ENCODE data around the gene ENDOV.
A peak's percentile ranks its signal among the peaks of the same experiment; 100 is the strongest.

ENDOV gene

DNA sequence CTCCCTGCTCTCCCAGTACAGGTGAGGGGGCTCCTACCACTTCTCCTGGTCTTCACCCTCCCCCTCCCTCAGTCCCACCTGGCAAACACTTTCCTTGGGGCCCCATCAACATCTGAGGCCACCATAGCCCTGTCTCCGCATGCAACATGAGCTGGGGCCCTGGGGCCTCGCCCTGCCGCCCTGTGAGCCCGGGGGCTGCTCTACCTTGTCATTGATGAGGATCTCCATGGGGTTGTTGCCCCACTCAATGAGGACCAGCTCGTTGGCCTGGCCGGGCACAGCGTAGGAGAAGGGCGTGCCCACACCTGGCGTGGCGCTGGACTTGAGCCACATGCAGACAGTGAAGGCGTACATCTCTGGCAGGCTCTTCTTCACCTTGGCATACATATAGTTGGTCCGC lies 58.0 kb downstream of the ENDOV start:
- DNase-seq: no peak

DNA sequence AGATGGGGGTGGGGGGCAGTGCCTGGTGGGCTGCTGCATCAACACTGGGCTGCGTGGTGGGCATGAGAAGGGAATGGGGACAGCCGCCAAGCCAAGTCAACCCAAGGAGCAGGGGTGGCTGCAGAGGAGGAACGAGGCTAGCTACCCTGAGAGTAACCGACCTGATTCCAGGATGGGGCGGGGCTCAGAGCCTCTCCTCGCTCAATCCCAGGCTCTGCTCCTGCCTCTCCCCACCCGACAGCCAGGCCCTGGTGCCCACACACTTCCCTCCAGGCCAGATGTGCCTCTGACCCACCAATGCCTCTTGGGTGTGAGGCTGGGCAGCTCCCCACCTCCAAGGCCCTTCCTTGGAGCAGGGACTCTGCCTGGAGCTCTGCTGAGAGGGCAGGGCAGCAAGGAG lies 58.7 kb downstream of the ENDOV start:
- DNase-seq: no peak

DNA sequence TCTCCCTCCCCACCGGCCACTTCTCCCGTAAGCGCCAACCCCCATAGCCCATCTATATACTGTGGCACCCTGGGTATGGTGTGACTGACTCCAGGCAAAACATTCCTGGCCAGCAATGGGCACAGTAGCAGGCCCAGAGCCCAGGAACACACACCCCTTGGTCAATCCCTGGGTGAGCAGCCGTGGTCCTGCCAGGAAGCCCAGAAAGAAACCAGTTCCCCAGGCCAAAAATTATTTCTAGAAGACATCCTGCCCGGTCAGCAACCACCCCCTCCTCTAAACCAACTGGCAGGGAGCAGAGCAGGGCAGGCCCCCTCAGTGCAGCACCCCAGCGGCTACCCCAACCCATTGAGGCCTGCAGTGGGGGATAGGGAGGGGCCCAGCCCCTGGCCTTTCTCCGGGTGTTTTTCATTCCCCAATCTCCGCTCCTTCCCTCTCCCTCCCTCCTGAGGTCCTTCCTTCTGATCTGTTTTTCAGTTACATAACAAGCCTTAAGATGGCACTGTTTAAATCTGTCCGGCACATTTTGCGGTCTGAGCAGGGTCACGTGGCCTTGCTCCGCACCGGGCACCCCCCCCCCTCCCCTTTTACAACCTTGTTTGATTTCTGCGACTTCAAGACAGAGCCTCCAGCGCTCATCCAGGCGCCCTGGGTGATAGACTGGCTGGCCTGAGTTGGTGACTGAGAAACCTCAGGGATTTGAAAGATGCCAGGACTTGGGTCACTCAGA lies 59.4 kb downstream of the ENDOV start:
- peak; percentile 68 for DNase-seq

DNA sequence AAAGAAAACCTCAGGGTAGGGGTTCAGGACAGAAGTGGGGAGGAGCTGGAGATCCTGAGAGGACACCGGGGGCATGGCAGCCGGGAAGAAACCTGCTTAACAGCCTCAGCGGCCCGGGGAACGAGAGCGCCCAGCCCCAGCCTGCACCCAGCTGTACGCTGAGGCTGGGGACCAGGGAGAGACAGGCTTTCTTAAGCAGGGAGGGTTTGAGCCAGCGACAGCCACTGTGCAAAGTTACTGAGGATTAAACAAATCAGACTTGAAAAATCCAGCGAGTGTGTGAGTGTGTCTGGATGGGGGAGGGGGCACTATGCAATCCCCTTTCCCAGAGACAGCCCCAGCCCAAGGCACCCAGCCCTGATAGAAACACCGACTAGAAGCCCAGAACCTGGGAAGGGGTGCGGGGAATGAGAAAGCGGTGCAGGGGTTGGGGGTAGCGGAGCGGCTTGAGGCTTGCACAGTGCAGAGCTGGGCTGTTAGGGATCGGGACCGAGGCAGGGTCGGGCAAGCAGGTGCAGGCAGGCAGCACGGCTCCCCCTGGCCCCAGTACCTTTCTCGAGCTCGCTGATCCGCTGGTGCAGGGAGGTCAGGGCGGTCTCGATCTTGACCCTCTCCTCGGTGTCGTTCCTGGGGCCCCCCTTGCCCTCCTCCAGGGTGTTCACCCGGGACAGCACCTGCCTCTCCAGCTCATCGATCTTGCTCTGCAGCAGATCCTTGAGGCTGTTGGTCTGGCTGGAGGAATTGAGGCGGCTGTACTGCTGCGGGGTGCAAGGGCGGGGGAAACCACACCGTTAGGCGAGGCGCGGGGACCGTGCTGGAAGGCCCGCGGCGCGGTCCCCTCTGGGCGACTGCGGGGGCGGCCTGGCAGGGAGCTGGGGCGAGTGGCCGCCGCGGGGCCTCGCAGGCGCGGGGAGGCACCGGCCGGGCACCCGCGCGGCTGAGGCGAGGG lies 60.3 kb downstream of the ENDOV start:
- no peak for DNase-seq

DNA sequence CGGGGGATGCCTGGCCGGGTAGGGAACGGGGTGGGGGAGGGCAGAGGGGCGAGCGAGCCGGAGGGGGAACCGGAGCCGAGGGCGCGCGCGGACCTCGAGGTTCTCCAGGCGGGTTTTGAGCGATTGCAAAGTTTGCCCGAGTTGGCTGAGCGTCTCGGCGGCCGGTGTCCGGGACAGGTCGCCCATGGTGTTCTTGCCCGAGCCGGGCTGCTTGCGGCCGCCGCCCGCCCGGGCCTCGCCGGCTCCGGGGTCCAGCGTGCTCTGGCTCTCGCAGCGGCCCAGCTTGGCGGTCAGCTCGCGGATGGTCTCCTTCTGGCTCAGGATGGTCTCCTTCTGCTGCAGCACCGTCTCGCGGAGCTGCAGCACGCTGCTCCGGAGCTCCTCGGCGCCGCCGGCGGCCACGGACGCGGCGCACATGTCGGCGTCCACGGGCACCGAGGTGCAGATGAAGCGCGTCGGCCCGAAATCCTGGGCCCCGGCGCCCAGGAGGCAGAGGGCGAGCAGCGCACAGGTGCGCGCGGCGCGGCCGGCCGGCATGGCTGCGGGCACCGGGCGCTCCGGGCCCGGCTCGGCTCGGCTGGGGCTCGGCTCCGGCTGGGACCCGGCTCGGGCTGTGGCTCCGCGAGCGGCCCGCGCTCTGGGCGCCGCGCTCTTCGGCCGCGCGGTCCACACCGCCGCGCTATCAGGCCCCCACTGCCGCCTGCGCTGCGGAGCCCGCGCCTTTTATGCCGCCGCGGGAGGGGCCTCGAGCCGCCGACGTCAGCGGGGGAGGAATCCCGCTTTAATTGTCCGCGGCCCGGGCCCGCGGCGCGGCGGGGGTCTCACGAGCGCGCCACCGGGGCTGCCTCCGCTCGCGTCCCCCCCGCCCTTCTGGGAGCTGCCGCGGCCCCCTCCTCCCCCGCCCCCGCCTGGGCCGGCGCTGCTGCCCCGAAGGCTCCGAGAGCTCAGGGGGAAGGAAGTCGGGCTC lies 61.2 kb downstream of the ENDOV start, which contains the start of gene NPTX1:
Gene NPTX1, minus strand, starts transcription at position 698 of the 967 bp plus-strand sequence. Its CDS starts 161 bp downstream, at position 537.
- DNase-seq: no peak

DNA sequence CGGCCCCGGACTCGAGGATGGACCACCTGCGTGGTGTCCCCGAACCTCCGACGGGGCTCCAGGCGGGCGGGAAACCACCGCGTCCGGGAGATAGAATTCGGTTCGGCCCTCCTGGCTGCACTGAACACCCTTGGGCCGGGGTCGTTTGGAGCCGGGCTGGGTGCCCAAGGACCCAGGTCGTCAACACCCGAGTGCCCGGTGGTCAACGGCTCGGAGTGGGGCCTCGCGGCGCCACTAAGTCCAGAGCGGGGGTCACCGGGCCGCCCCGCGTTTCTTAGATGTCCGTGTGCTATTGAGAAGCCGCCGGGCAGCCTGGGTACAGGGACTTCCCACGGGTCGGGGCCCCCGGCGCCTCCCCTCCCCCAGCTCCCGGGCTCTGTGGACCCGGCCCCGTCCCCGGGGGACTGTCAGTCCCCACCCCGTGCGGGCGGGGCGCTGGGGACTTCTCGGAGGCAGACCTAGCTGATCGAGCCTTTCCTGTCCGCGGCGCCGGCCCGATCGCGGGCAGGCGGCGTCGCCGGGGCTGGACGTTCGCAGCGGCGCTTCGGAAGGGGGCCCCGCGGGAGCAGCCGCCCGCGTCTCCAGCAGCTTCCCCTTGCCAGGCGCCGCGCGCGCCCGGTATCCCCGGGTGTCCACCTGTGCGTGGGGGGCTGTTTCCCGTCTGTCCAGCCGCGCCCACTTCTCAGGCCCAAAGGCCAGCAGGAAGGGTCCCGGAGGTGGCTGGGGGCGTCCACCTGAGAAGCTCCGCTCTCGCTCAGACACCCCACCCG lies 62.1 kb downstream of the ENDOV start:
- DNase-seq: no peak

DNA sequence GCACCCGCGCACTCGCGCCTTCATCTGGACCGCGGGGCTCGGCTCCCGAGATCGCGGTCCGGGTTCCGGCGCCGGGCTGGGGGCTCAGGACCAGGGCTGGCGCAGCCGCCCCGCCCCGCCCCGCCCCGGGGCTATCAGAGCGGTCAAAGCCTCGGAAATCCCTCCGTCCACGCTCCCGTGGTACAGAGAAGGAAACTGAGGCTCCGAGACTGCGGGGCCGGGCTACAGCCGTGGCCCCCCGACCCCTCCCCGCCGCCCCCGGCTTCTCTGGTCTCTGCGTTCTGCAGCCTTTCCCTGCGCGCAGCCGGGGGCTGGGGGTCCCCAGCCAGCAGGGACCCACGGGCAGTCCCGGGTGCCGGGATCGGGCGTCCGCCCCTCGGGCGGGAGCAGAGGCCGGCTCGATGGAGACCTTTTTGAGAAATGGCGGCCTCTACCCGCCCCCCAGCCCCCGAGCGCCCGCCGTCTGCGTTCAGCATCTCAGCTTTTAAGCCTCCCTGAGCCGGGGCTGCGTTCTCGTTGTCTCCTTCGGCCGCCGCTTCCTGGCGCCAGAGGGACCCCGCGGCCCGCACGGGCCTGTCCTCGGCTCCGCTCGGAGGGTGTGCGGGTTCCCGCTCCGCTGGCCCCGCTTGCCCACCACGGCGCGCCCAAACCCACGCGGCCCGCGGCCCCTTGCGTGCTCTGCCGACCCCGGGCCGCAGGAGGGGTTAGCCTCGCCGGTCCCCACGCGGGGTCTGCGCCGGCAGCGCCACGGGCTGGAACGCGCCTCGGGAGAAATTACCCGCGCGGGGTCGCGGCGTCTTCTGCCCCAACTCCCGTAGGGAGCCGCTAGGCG lies 62.9 kb downstream of the ENDOV start:
- DNase-seq: peak; percentile 19

DNA sequence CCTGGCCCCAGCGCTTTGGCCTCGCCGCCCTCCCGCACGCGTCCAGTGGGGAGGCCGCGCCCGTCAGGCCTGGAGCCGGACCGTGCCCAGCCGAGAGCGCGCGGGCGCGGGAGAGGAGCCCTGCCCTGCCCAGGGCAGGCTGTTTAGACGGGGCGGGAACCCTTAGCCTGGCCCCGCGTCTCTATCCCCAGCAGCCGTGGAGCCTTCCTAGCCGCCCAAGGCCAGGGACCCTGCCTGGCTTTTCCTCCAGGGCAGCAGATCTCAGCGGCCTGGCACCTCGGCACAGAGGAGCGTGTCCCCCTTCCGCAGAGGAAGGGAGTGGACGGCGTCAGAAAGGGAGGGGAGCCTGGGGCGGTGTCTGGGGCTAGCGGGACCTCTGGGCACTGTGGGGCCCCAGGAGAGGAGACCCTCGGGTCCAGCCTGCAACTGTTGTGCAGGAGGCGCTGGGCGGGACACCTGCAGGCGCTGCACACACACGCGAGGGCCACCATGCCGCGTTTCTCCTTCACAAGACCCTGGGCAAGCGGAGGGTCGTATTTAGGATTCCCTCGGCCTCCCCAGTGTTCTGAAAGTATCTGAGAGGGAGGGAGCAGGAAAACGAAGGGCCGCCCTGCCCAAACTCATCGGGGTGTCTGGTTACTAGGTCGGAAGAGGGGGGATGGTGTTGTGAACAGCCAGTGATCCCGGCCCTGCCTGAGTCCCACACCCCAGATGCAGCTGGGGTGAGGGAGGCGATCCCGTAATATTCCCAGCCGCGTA lies 63.7 kb downstream of the ENDOV start:
- DNase-seq: no peak

DNA sequence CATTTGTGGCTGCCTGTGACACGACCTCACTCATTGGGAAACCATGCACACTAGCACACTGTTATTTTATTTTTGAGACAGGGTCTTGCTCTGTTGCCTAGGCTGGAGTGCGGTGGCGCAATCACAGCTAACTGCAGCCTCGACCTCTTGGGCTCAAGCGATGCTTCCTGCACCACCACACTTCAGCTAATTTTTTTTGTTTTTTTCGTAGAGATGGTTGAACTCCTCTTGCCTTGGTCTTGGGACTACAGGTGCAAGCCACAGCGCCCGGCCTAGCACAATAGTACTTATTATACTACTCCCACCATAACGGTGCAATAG lies 64.2 kb downstream of the ENDOV start:
- no peak for DNase-seq

DNA sequence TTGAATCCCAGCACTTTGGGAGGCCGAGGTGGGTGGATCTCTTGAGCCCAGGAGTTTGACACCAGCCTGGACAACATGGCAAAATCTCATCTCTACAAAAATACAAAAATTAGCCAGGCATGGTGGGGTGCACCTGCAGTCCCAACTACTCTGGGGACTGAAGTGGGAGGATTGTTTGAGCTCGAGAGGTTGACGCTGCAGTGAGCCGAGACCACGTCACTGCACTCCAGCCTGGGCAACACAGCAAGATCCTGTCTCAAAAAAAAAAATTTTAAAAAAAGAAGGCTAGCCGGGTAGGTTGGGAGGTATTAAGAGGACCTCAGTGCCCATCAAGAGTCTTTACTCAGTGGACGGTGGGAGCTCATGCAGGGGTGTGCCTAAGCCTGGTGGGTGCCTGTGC lies 65.3 kb downstream of the ENDOV start:
- DNase-seq: no peak

DNA sequence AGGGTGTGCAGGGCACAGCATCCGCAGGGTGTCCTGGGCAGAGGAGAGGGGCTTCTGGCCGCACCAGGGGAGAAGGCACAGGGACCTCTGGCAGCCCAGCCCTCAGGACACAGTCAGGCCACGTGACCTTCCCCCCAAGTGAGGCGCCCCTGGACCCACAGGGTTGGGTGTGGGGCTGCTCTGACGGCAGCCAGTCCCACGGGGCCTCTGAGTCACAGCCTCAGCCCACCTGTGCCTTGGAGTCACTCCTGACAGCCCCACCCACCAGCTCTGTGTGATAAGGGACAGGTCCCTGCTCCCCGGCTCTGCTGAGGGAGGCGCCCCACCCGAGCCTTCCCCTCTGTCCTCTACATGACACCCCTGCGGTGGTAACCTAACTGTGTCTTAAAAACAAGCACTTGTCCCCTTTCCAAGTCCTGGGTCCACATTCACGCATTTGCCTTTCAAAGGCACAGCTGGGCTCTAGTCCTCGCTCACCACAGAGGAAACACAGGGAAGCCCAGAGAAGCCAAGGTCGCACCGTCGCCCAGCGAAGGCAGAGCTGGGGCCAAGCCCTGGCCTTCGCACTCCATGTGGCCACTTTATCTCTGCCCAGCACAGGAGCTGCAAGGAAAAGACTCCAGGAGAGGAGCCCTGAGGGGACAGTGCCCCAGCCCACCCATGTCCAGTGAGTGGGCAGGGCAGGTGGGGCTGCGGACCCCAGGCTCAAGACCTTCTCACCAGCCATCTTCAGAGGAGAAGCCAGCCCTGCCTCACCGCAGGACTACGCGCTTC lies 66.5 kb downstream of the ENDOV start:
- DNase-seq: no peak

DNA sequence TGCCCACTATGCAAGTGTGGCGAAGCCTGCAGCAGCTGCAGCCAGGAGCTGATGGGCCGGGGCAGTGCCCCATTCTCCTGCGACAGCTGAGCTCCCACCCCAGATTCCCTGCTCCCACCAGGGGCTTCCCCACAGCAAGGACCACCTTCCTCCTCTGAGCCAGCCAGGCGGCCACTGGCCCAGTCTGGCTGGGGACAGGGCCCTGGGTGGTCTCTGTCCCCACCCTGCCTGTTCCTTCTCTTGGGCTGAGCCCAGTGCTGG lies 67.0 kb downstream of the ENDOV start:
- no peak for DNase-seq

DNA sequence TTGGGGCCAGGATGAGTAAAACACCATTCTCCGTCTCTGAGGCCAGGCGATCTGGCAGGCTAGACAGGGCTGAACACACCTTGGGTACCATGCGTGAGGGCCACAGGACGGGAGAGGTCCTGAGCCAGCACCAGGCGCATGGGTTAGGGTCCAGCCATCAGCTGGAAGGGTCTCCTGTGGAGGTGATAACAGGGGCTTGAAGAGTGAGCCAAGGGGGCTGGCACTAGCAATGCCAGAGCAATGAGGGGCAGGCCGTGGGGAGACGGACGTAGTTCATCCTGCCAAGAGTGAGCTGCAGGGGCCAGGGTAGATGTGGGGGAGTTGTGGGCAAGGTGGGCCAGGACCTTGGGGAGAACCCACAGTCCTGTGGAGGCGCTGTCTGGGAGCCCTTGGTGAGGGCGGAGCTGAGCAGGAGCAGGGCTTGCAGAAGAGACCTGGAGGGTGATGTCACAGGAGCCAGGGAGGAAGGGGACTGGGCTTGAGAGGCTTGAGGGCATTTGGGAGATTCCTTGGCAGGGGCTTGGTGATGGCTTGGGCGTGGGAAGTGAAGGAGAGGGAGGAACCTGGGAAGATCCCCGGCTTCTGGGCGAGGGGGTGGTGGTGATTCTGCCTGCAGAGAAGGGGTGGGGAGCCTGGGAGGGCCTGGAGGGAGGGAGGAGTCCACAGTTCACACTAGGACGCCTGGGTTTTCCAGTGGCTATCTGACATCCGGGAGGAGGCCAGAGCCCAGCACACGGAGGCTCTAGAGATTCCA lies 67.8 kb downstream of the ENDOV start:
- DNase-seq: no peak

DNA sequence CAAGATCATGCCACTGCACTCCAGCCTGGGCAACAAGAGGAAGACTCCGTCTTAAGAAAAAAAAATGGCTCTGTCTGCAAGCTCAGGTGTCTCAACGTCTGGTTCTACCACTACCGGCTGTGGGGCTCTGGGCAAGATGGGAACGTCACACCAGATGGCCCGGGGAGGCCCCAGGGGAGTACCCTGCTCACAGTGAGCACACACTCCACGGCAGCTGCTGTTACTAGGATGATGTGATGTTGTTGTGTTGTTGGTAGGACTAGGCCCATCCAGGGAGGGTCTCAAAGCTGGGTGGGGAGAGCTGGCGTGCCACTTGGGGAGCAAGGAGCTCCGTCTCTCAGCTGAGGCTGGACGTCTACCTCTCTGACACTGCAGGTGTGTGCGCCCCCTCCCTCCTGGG lies 70.9 kb downstream of the ENDOV start:
- peak; percentile 99 for DNase-seq

DNA sequence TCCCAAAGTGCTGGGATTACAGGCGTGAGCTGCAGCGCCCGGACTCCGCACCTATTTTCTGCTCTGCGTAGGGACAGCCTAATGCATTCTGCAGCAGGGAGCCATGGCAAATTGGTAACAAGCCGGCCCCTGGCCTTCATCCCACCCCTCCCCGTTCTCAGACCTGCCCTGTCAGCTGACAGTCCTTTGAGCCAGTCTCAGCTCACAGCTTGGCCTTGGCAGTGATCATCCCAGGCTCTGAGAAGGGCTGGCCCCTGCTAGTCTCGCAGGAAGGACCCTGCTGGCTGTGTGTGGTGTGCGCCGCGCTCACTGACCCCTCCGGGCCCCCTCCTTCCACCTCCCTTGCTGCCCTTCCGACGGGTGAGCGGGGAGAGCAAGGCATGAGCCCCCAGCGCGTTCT lies 71.7 kb downstream of the ENDOV start:
- DNase-seq: no peak

DNA sequence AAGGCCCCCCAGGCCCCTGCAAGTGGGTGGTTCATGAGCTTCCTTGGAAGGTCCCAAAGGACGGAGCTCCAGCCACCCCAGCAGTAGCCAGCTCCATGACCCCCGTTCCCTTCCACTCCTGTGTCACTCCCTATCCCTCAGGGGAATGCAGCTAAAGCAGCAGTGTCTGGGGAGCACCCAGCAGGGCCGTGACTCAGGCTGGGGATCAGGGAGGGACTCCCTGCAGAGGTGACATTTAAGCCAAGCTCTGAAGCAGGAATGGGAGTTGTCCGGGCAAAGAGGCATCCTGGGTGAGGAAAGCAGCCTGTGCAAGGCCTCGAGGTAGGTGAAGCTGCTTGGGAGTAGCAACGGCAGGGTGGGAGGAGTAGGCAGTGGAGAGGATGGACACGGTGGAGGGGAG lies 72.5 kb downstream of the ENDOV start:
- no peak for DNase-seq
